OCI-M1 (cell line): ENCODE measurements around the gene CHST11.

Source experiments
- DNase-seq: peaks from one replicate; lab custom pipeline; 2025; lab: John Stamatoyannopoulos, UW

The CHST11 gene

GRCh38 chr12:104504146-104504545 lies 47.4 kb downstream of the CHST11 start:
- no peak for DNase-seq

- no peak for DNase-seq
Observed at GRCh38 chr12:104505095-104505818, 48.5 kb downstream of the CHST11 start.

- no peak for DNase-seq
Observed at GRCh38 chr12:104506676-104507401, 50.1 kb downstream of the CHST11 start.

- DNase-seq, result no peak
Observed at GRCh38 chr12:104507672-104508071, 50.9 kb downstream of the CHST11 start.

GRCh38 chr12:104508752-104509446 lies 52.2 kb downstream of the CHST11 start:
- DNase-seq, result no peak

- DNase-seq, result peak; percentile 50
Observed at GRCh38 chr12:104510145-104510872, 53.6 kb downstream of the CHST11 start.

- no peak for DNase-seq
Observed at GRCh38 chr12:104510873-104511440, 54.2 kb downstream of the CHST11 start.

- no peak for DNase-seq
Observed at GRCh38 chr12:104513681-104514080, 56.9 kb downstream of the CHST11 start.

- no peak for DNase-seq
Observed at GRCh38 chr12:104514092-104514810, 57.5 kb downstream of the CHST11 start.

GRCh38 chr12:104515899-104516298 lies 59.2 kb downstream of the CHST11 start:
- DNase-seq, result peak; percentile 2

GRCh38 chr12:104516821-104517220 lies 60.1 kb downstream of the CHST11 start:
- DNase-seq, result no peak

GRCh38 chr12:104517880-104518279 lies 61.1 kb downstream of the CHST11 start:
- DNase-seq, result no peak

- no peak for DNase-seq
Observed at GRCh38 chr12:104519190-104520019, 62.7 kb downstream of the CHST11 start.

- DNase-seq, result no peak
Observed at GRCh38 chr12:104520242-104520900, 63.6 kb downstream of the CHST11 start.

- no peak for DNase-seq
Observed at GRCh38 chr12:104521731-104522130, 65.0 kb downstream of the CHST11 start.

GRCh38 chr12:104522985-104523722 lies 66.4 kb downstream of the CHST11 start:
- peak; percentile 22 for DNase-seq

GRCh38 chr12:104524034-104524832 lies 67.5 kb downstream of the CHST11 start:
- no peak for DNase-seq

- no peak for DNase-seq
Observed at GRCh38 chr12:104526320-104526719, 69.6 kb downstream of the CHST11 start.
